K562 (cell line): ENCODE measurements around the gene MOSPD3. TPM values are rescaled to one million over a fixed set of nuclear protein-coding genes. Genes with fewer than 3 reads are reported as not detected.

ENCODE experiments used
- CCNT2 ChIP-seq: IDR thresholded peaks from 2 replicates; pipeline ENCODE4 v1.6.1; 2011; ENCODE audit warnings: borderline replicate concordance, low read depth, mild to moderate bottlenecking, moderate library complexity, mixed read lengths, low read length; ENCODE audit not compliant: insufficient read length; ENCODE audit errors: extremely low read depth
- CGGBP1 ChIP-seq: fragments of 250-450 bp; sonication (Bioruptor Pico); IDR thresholded peaks from 2 replicates; pipeline ENCODE4 v1.9.0; 2021; ENCODE audit warnings: mild to moderate bottlenecking
- EP400 ChIP-seq: fragments of 450-650 bp; IDR thresholded peaks from 2 replicates; pipeline ENCODE4 v1.6.1; 2017; ENCODE audit warnings: antibody characterized with exemption, mild to moderate bottlenecking, moderate library complexity
- MCM2 ChIP-seq: fragments of 450-650 bp; IDR thresholded peaks from 2 replicates; pipeline ENCODE4 v1.6.1; 2017; ENCODE audit warnings: low read depth, mild to moderate bottlenecking
- MYC ChIP-seq, 2 experiments: fragments of 250-450 bp in 1 of 2; sonication (Bioruptor Pico) in 1 of 2; IDR thresholded peaks; 2 replicates each; pipeline versions ENCODE4 v1.5.1 to v1.6.1; 2012 to 2021; ENCODE audit warnings: low read depth in 2 of 2, borderline replicate concordance in 1 of 2, improper control_type of control experiment in 1 of 2, low read length in 1 of 2, mild to moderate bottlenecking in 1 of 2, moderate library complexity in 1 of 2
- SFPQ ChIP-seq: fragments of 200-400 bp; formaldehyde crosslinking; IDR thresholded peaks from 2 replicates; pipeline ENCODE4 v1.6.1; 2017; ENCODE audit warnings: mild to moderate bottlenecking, low read depth, low read length, moderate library complexity
- TAF9B ChIP-seq: fragments of 450-650 bp; IDR thresholded peaks from 2 replicates; pipeline ENCODE4 v1.6.1; 2018; ENCODE audit warnings: mild to moderate bottlenecking; ENCODE audit not compliant: partially characterized antibody
- TAL1 ChIP-seq: fragments of 450-650 bp; IDR thresholded peaks from 2 replicates; pipeline ENCODE4 v1.6.1; 2016; ENCODE audit warnings: mild to moderate bottlenecking
- U2AF1 ChIP-seq: fragments of 200-400 bp; formaldehyde crosslinking; optimal IDR thresholded peaks from 2 replicates; pipeline ENCODE3; 2017; ENCODE audit warnings: mild to moderate bottlenecking, low read depth, low read length, moderate library complexity
- ZEB2 ChIP-seq: fragments of 450-650 bp; IDR thresholded peaks from 2 replicates; pipeline ENCODE4 v1.6.1; 2016
- ZNF174 ChIP-seq: fragments of 250-450 bp; sonication (Bioruptor Pico); IDR thresholded peaks from 2 replicates; pipeline ENCODE4 v1.4.0; 2020; ENCODE audit warnings: mild to moderate bottlenecking
- polyA plus RNA-seq, 8 experiments: library from polyadenylated mRNA; depleted of rRNA in 4 of 8; stranded (reverse) in 5 of 8; unstranded in 3 of 8; fragments of >200 nt; fragmentation: Nextera tagmentation in 2 of 8; fragmentation: Illumina TruSeq in 1 of 8; extraction: Ambion mirVana in 2 of 8; extraction: Trizol in 1 of 8; gene quantifications; 2 replicates each; pipeline versions ENCODE4 v1.2.1 to v1.2.3, GENCODE V29; 2011 to 2014; ENCODE audit warnings: inconsistent platforms in 1 of 8, missing spikeins in 1 of 8
- total RNA-seq, 7 experiments: library from RNA; depleted of rRNA in 6 of 7; stranded (reverse); fragments of >200 nt in 6 of 7; fragmentation: Illumina TruSeq in 2 of 7; extraction: Trizol in 2 of 7; gene quantifications; 2 replicates each; pipeline versions ENCODE4 v1.2.1 to v1.2.3, GENCODE V29; 2011 to 2021; ENCODE audit warnings: low replicate concordance in 1 of 7
- TF ChIP-seq, protein P1 (sequence below): fragments of 450-650 bp; formaldehyde crosslinking; IDR thresholded peaks from 2 replicates; pipeline ENCODE4 v1.4.0; 2020; ENCODE audit warnings: mild to moderate bottlenecking, moderate library complexity
- TF ChIP-seq, protein P2 (sequence below): sonication (generic); formaldehyde crosslinking; IDR thresholded peaks from 2 replicates; pipeline ENCODE4 v1.8.0; 2023; ENCODE audit warnings: missing genetic modification reagents, mild to moderate bottlenecking, borderline replicate concordance
- TF ChIP-seq, protein P3 (sequence below): sonication (generic); formaldehyde crosslinking; IDR thresholded peaks from 2 replicates; pipeline ENCODE4 v1.8.0; 2022; ENCODE audit warnings: mild to moderate bottlenecking, missing genetic modification reagents

Gene MOSPD3
- total and polyA plus RNA-seq, 9 of the 15 experiments (the other 6 are each of a cell fraction or from before 2014, with no cell fraction given) = 1.4 to 32.1 (median 7.3) TPM

DNA sequence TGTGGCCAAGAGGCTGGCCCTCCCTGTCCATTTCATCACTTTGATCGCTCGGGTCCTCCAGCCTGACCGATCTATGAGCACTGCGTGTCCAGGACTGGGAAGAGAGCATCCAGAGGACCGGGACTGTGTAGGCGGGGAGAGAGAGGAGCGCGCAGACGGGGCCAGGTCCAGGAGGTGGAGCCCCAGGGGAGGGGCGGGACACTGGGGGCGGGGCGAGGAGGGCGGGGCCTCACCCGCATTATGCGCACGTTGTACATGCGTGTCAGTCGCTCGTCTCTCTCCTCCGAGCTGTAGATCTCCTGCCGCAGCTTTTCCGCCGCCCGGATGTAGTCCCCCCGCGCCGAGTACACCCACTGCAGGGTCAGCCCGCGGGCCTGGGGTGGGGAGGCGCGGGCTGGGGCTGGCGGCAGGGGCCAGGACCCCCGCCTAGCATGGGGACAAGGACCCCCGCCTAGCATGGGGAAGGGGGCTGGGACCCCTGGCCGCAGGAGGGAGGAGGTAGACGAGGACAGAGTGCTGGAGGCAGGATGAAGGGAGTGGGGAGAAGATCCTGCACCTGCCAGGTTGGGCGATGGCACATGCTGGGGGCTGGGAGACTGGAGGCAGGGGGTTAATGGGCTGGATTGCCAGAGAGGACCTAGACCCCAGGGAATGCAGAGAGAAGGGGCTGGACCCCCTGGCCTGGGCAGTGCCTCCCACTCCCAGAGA is 14.3 kb downstream of the MOSPD3 start (continued):
- TF ChIP-seq CGGBP1 (CRISPR knock-in tag) (no peak), U2AF1 (no peak), CCNT2 (peak; percentile 39), TAL1 (no peak), TAF9B (no peak), ZNF174 (CRISPR knock-in tag) (no peak), EP400 (peak; percentile 38; the same call in 1 of the 2 replicates), ZEB2 (no peak), SFPQ (no peak), MCM2 (no peak), MYC (IDR thresholded peaks at IDR 0.05; ENCODE audit: low read depth, low read length) (0 out of 2 replicates have a peak, but pooled peaks have one; percentile 16), MYC (CRISPR knock-in tag; IDR thresholded peaks at IDR 0.05; ENCODE audit: borderline replicate concordance, low read depth) (peak; percentile 33; the same call in 1 of the 2 replicates)
- TF ChIP-seq, protein P1, sequence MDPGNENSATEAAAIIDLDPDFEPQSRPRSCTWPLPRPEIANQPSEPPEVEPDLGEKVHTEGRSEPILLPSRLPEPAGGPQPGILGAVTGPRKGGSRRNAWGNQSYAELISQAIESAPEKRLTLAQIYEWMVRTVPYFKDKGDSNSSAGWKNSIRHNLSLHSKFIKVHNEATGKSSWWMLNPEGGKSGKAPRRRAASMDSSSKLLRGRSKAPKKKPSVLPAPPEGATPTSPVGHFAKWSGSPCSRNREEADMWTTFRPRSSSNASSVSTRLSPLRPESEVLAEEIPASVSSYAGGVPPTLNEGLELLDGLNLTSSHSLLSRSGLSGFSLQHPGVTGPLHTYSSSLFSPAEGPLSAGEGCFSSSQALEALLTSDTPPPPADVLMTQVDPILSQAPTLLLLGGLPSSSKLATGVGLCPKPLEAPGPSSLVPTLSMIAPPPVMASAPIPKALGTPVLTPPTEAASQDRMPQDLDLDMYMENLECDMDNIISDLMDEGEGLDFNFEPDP (CRISPR knock-in tag) = no peak
- TF ChIP-seq, protein P2, sequence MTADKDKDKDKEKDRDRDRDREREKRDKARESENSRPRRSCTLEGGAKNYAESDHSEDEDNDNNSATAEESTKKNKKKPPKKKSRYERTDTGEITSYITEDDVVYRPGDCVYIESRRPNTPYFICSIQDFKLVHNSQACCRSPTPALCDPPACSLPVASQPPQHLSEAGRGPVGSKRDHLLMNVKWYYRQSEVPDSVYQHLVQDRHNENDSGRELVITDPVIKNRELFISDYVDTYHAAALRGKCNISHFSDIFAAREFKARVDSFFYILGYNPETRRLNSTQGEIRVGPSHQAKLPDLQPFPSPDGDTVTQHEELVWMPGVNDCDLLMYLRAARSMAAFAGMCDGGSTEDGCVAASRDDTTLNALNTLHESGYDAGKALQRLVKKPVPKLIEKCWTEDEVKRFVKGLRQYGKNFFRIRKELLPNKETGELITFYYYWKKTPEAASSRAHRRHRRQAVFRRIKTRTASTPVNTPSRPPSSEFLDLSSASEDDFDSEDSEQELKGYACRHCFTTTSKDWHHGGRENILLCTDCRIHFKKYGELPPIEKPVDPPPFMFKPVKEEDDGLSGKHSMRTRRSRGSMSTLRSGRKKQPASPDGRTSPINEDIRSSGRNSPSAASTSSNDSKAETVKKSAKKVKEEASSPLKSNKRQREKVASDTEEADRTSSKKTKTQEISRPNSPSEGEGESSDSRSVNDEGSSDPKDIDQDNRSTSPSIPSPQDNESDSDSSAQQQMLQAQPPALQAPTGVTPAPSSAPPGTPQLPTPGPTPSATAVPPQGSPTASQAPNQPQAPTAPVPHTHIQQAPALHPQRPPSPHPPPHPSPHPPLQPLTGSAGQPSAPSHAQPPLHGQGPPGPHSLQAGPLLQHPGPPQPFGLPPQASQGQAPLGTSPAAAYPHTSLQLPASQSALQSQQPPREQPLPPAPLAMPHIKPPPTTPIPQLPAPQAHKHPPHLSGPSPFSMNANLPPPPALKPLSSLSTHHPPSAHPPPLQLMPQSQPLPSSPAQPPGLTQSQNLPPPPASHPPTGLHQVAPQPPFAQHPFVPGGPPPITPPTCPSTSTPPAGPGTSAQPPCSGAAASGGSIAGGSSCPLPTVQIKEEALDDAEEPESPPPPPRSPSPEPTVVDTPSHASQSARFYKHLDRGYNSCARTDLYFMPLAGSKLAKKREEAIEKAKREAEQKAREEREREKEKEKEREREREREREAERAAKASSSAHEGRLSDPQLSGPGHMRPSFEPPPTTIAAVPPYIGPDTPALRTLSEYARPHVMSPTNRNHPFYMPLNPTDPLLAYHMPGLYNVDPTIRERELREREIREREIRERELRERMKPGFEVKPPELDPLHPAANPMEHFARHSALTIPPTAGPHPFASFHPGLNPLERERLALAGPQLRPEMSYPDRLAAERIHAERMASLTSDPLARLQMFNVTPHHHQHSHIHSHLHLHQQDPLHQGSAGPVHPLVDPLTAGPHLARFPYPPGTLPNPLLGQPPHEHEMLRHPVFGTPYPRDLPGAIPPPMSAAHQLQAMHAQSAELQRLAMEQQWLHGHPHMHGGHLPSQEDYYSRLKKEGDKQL (CRISPR knock-in tag) = no peak
- TF ChIP-seq, protein P3, sequence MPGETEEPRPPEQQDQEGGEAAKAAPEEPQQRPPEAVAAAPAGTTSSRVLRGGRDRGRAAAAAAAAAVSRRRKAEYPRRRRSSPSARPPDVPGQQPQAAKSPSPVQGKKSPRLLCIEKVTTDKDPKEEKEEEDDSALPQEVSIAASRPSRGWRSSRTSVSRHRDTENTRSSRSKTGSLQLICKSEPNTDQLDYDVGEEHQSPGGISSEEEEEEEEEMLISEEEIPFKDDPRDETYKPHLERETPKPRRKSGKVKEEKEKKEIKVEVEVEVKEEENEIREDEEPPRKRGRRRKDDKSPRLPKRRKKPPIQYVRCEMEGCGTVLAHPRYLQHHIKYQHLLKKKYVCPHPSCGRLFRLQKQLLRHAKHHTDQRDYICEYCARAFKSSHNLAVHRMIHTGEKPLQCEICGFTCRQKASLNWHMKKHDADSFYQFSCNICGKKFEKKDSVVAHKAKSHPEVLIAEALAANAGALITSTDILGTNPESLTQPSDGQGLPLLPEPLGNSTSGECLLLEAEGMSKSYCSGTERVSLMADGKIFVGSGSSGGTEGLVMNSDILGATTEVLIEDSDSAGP = no peak
